ENCODE results near the gene NUP98. TPM values are rescaled to one million over a fixed set of nuclear protein-coding genes. Genes with fewer than 3 reads are reported as not detected.

NUP98 gene
- total and polyA plus RNA-seq, 2 of the 13 experiments (the other 11 are each of a cell fraction or from before 2014, with no cell fraction given) = 76.6 to 85.3 TPM

DNA sequence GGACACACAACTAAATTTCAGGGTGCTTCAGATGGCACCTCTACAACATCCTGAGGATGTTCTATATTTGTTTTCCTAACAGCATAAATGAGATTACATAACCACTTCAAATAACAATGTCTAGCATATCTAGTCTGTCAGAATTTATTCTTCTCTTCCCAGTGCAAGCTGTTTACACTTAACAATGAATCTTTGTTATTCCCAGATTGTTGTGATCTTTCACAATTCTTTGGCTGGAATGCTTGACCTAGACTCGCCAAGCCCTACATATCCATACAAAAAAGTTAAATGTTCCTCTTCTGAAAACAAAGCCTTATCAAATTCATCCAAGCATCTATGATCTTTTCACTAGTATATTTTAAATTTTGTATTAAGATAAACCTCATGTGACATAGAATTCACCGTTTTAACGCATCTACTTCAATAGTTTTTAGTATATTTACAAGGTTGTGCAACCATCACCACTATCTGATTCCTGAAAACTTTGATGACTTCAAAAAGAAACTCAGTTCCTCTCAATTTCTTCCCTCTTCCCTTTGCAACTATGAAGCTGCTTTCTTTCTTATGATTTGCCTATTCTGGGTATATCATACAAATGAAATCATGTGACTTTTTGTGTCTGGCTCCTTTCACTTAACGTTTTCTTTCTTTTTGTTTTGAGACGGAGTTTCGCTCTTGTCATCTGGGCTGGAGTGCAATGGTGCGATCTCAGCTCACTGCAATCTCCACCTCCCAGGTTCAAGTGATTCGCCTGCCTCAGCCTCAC, 64.5 kb downstream of the NUP98 start:
- H3K27ac ChIP-seq (ENCODE audit: extremely low read length, insufficient read depth, low read length) = no peak overlapping the region
- no peak overlapping the region for H3K4me2 ChIP-seq (ENCODE audit: low read depth, low read length)
- FAIRE-seq (no peak), ATAC-seq (no peak), DNase-seq (ENCODE audit: low spot score) (peak; percentile 20)
- no peaks in the 10 kb centered on the region for H4K20me1 ChIP-seq (ENCODE audit: insufficient read depth, low read length)
- no peaks in the 10 kb centered on the region for H3K9me3 ChIP-seq (ENCODE audit: low read length)
- WGBS (ENCODE audit: low lambda C conversion rate) = 94% methylated on average over 8 of the region's 8 CpGs
- ChIA-PET CTCF (ENCODE audit: low intra/inter-chr PET ratio, low total read pairs) (no interaction called here), POLR2A (no interaction called here)
- H3K79me2 ChIP-seq (ENCODE audit: insufficient read depth, low read length) = no peaks in the 10 kb centered on the region
- no TSS peak for BruUV-seq (replicated peaks)
- H3K27me3 ChIP-seq (ENCODE audit: control insufficient read depth in 1 of 2, insufficient read depth in 2 of 2, low read length in 2 of 2) = no peaks in the 10 kb centered on the region
- no peak overlapping the region for H2AFZ ChIP-seq (ENCODE audit: low read length)
- H3K4me1 ChIP-seq (ENCODE audit: insufficient read depth, low read length) = peaks cover 11% of the 10 kb centered on the region
- peaks cover 21 to 86% of the 10 kb centered on the region in 2 experiments for H3K36me3 ChIP-seq (replicated peaks in 1 of 2; ENCODE audit: control insufficient read depth in 1 of 2, insufficient read depth in 2 of 2, low read length in 2 of 2)
- intact Hi-C loops (cut with micrococcal nuclease; ENCODE audit: unreplicated experiment) (no loop called here), in situ Hi-C loops (cut with HindIII; ENCODE audit: extremely low pct_ligation_motif_present, low pct_unique_long_range_greater_than_20kb) (no loop called here)
- no peak overlapping the region for H3K4me3 ChIP-seq (replicated peaks in 1 of 3; ENCODE audit: insufficient read depth in 1 of 3, low read depth in 2 of 3, low read length in 3 of 3)
- no peak overlapping the region for H3K9ac ChIP-seq (ENCODE audit: insufficient read depth, low read depth, low read length)
- TF ChIP-seq CBFB (CRISPR knock-in tag; IDR thresholded peaks at IDR 0.05) (no peak), FOXA3 (CRISPR knock-in tag; IDR thresholded peaks at IDR 0.05) (peak; percentile 35; the same call in 1 of the 2 replicates), NR3C1 (CRISPR knock-in tag; IDR thresholded peaks at IDR 0.05) (no peak), HNF1B (CRISPR knock-in tag; IDR thresholded peaks at IDR 0.05) (no peak), GMEB2 (CRISPR knock-in tag; IDR thresholded peaks at IDR 0.05; ENCODE audit: low read depth) (no peak), ESRRA (CRISPR knock-in tag; IDR thresholded peaks at IDR 0.05; ENCODE audit: low read depth) (no peak), TGIF2 (CRISPR knock-in tag; IDR thresholded peaks at IDR 0.05) (no peak), GATAD2A (CRISPR knock-in tag; IDR thresholded peaks at IDR 0.05) (no peak), ARID3A (IDR thresholded peaks at IDR 0.05; ENCODE audit: low read depth, low read length) (no peak), ZNF773 (CRISPR knock-in tag; IDR thresholded peaks at IDR 0.05; ENCODE audit: borderline replicate concordance) (no peak), SOX13 (IDR thresholded peaks at IDR 0.05) (0 out of 2 replicates have a peak, but pooled peaks have one; percentile 14), SOX13 (CRISPR knock-in tag; conservative IDR thresholded peaks at IDR 0.05 in 1 of 2, IDR thresholded peaks at IDR 0.05 in 1 of 2) (peak in 1 of 2 experiments; percentile 88; a peak in 2 of 4 replicates)
- TF ChIP-seq, protein P1, sequence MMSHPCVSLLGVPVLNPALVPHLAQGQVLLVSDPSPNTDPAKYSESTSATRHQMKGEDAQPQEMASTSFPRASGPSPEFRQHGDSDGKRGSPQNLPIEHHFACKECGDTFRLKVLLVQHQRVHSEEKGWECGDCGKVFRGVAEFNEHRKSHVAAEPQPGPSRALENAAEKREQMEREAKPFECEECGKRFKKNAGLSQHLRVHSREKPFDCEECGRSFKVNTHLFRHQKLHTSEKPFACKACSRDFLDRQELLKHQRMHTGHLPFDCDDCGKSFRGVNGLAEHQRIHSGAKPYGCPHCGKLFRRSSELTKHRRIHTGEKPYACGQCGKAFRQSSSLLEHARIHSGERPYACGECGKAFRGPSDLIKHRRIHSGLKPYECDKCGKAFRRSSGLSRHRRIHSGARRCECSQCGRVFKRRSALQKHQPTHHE (CRISPR knock-in tag; IDR thresholded peaks at IDR 0.05; ENCODE audit: borderline replicate concordance) = no peak
- TF ChIP-seq, protein P2, sequence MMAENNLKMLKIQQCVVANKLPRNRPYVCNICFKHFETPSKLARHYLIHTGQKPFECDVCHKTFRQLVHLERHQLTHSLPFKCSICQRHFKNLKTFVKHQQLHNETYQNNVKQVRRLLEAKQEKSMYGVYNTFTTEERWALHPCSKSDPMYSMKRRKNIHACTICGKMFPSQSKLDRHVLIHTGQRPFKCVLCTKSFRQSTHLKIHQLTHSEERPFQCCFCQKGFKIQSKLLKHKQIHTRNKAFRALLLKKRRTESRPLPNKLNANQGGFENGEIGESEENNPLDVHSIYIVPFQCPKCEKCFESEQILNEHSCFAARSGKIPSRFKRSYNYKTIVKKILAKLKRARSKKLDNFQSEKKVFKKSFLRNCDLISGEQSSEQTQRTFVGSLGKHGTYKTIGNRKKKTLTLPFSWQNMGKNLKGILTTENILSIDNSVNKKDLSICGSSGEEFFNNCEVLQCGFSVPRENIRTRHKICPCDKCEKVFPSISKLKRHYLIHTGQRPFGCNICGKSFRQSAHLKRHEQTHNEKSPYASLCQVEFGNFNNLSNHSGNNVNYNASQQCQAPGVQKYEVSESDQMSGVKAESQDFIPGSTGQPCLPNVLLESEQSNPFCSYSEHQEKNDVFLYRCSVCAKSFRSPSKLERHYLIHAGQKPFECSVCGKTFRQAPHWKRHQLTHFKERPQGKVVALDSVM (CRISPR knock-in tag; IDR thresholded peaks at IDR 0.05) = no peak
